HG02884 (cell line): Measurements from ENCODE around the gene HIVEP1.
"Not testable (repeated sequence)": the region's sequence is repeated elsewhere in the genome, so short reads cannot be mapped to it uniquely, and the experiment has no call there.

ENCODE experiments used
- ATAC-seq: cut with Tn5 transposase; IDR thresholded peaks from one replicate; pipeline ENCODE4 v1.9.1; 2021; ENCODE audit warnings: mild to moderate bottlenecking, moderate library complexity; ENCODE audit not compliant: unreplicated experiment

The HIVEP1 gene

DNA sequence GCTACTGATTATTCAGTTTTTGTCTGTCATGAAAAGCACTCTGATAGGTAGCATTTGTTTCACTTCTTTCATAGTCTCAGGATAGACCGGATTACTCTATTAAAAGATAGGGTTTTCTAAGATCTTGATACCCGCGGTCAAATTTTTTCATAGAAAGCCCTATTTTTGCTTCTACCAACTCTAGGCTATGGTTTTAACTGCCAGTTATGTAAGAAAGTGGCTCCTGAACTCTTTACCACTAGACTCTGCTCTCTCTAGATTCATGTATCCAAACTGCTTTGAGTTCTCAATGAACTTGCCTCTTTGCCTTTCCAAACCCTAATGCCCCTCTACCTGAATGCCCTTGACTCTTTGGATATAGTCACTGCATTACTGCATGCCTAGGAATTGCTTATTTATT is 70.3 kb downstream of the HIVEP1 start:
- no peak for ATAC-seq

GRCh38 chr6:12083302-12083701 is 71.2 kb downstream of the HIVEP1 start:
- ATAC-seq: no peak

DNA sequence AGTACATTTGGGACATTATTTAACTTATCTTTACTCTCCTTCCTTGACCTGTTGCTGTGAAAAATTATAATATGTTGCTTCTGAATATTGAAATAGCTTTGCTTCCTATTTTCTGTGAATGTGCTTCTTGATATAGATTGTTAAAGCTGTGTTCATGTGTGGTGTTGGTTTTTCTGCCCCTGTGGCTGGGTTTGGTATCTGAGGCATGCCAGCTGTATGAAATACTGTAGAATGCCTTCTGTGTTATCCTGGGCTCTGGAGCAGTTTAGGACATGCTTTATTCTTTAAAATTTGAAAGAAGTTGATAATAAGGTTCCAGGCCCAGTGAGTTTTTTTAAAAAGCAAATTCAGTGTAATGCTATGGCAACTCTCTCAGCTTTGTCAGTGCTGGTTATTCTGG is 71.7 kb downstream of the HIVEP1 start:
- no peak for ATAC-seq

DNA sequence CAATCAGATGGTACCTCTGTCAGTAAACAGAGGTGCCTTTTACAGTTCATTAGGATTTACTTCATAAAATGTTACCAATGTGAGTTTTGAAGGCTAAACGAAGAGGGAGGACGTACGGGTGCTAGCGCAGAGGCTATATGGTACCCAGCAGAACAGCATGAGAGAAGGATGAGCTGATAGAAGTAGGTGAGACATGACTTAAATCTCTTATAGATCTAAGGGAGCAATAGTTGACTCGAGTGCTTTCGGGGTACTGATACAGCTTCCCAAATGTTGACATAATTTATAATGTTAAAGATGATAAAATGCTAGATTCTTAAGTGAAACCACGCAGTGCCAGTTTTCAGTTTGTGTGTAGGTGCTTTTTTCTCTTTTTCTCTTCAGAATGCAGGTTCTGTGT is 72.6 kb downstream of the HIVEP1 start:
- ATAC-seq: no peak

GRCh38 chr6:12088531-12088930 is 76.4 kb downstream of the HIVEP1 start:
- no peak for ATAC-seq

GRCh38 chr6:12090714-12091113 is 78.6 kb downstream of the HIVEP1 start:
- no peak for ATAC-seq

DNA sequence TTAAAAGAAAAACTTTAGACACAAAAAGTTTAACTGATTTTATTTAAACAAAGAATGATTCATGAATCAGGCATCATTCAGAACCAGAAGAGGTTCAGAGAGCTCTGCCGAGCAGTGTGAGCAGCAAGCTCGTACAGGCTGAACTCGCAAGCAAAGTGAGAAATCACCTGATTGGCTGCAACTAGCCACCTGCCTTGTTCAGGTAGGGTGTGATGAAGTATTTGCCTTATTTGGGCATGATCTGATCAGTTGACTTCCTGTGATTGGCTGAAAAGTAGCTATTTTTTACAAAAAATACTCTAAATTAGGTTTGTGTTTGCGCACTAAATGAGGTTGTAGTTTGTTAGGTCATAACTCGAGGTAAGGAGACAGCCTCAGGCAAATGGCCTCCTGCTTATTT is 80.7 kb downstream of the HIVEP1 start:
- no peak for ATAC-seq

GRCh38 chr6:12094689-12095088 is 82.6 kb downstream of the HIVEP1 start:
- ATAC-seq: no peak

DNA sequence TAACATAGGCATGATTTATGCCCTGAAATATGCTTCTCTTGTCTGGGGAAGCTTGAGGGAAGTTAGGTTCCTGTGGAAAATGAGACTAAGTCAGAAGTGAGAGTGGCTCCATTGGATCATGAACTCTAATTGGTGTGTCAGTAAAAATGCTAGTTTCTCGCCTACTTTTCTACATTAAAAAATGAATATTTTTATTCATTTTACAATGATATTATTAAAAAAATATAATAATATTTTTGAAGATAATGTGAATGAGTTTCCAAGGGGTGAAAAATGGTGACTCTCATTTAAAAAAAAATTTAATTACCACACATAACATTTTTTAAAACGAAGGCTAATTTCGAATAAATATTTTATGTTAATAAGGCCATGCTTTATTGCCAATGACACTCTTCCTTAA is 84.2 kb downstream of the HIVEP1 start:
- ATAC-seq: no peak

DNA sequence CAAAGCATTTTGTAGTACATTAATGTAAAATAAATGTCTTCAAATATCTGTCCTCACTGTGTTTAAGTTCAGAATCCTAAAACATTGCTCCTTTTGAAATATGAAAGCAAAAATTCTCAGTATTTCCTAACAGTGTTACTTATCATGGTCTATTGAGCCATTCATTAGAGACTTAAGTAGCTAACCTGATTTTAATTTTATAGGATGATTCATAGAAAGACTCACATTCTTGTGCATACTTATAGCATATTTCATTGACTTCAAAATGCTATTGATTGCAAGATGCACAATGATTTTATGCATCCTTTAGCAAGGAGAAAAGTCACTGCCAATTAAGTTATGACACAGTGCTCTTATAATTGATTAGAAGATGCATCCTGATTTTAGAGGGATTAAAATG is 85.7 kb downstream of the HIVEP1 start:
- no peak for ATAC-seq

GRCh38 chr6:12099623-12100338 is 87.7 kb downstream of the HIVEP1 start:
- no peak for ATAC-seq

DNA sequence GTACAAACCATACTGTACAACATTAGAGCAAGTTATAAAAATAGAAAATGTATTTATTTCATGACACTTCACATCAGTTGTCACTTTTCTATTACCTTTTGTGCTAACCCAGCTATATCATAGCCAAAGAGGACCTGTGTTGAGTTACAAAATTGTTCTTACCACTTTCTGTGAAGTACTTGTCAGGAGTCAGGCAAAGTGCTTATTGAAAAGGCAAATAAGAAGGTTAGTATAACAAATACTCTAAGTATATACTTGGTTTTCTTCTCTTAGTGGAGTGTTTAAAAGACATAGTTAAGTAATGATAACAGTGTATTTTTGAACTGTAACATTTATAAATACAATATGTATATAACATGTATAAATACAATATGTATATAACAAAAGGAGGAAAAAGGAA is 88.9 kb downstream of the HIVEP1 start:
- no peak for ATAC-seq

DNA sequence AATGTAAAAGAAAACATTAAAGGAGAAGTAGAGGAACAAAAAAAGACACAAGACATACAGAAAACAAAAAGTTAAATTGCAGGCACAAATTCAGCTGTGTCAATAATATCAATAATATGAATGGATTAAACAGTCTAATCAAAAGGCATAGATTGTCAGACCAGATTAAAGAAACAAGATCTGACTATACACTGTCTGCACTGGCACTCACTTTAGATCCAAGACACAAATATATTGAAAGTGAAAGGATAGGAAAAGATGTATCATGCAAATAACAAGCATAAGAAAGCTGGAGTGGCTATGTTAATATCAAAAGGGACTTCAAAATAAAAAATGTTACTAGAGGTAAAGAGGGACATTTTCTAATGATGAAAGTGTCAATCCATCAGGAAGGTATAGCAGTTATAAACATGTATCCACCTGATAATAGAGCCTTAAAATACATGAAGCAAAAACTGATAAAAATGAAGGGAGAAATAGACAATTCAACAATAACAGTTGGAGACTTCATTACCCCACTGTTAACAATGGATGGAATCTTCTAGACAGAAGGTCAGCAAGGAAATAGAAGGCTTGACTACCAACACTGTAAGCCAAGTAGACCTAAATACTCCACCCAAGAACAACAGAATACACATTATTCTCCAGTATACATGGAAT is 89.7 kb downstream of the HIVEP1 start:
- ATAC-seq: no peak

DNA sequence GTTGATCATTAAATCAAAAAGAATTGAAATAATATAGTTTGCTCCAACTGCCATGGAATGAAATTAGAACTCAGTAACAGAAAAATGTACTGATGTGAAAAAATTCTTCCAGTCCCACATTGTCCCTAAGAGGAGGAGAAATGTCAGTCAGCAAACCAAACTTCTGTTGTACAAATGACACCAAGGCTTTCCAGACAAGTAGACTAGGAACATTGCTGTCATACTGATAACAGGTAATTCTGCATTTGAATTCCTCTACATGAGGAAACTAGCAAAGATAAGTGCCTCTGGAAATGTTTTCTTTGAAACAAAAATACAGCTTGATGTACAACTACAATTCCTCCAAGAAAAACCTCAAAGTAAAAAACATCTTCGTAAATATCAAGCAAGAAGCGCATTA is 90.2 kb downstream of the HIVEP1 start:
- no peak for ATAC-seq

DNA sequence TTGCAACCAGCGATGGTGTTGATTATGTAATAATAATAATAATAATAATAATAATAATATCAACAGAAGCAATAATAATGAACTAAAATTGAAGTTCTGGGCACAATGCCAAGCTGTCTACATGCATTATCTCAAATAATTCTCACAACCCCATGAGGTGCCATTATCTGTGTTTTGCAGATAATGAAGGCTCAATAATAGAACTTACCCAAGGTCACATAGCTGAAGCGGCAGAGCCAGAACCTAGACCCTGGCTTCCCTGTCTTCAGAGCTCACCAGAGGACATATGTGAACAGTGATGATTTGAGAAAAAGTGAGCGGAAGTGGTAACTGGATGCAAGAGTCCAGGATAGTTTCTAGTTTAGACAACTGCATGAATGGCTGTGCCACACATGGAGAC is 91.0 kb downstream of the HIVEP1 start:
- no peak for ATAC-seq

DNA sequence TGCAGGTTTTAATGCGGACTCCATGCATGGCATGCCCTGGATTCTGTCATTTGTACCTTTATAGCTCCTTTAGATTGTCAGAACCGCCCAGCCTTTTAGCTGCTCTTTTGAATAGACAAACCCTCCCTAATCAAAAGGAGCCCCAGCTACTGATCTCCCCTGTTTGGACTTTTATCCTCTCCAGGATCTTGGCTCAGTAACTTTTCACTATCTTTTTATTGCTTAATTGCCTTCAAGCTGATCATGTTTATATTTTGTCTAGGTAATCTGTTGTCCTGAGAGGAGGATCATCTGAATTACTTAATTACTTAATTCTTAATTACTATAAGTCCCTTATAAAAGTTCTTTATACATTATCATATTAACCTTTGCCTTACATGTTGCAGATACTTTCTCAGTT is 93.2 kb downstream of the HIVEP1 start:
- ATAC-seq: no peak

DNA sequence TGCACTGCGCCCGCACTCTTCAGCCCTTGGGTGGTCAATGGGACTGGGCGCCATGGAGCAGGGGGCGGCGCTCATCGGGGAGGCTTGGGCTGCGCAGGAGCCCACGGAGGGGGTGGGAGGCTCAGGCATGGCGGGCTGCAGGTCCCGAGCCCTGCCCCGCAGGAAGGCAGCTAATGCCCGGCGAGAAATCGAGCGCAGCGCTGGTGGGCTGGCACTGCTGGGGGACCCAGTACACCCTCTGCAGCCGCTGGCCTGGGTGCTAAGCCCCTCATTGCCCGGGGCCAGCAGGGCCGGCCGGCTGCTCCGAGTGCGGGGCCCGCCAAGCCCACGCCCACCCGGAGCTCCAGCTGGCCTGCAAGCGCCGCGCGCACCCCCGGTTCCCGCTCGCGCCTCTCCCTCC is 96.3 kb downstream of the HIVEP1 start:
- ATAC-seq: not testable (repeated sequence)

DNA sequence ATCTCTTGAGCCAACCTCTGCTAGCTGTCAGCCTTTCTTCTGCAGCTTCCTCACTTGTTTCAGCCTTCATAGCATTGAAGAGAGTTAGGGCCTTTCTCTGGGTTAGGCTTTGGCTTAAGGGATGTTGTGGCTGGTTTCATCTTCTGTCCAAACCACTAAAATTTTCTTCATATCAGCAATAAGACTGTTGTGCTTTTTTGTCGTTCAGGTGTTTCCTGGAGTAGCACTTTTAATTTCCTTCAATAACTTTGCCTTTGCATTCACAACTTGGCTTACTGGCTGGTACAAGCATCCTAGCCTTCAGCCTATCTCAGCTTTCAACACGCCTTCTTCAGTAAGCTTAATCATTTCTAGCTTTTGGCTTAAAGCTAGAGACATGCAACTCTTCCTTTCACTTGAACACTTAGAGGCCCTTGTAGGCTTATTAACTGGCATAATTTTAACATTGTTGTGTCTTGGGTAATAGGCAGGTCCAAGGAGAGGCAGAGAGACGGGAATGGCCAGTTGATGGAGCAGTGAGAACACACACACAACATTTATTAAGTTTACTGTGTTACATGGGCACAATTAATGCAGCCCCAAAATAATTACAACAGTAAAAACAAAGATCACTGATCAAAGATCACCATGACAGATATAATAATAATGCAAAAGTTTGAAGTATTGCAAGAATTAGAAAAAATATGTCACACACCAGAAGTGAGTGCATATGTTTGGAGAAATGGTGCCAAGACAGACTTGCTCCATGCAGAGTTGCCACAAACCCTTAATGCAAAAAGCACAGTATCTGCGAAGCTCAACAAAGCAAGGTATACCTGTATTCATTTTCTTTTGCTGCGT is 98.6 kb downstream of the HIVEP1 start:
- no peak for ATAC-seq

GRCh38 chr6:12111363-12111670 is 99.2 kb downstream of the HIVEP1 start:
- no peak for ATAC-seq

- no peak for ATAC-seq
These were observed 100.6 kb downstream of the HIVEP1 start for GRCh38 chr6:12112540-12113189.

DNA sequence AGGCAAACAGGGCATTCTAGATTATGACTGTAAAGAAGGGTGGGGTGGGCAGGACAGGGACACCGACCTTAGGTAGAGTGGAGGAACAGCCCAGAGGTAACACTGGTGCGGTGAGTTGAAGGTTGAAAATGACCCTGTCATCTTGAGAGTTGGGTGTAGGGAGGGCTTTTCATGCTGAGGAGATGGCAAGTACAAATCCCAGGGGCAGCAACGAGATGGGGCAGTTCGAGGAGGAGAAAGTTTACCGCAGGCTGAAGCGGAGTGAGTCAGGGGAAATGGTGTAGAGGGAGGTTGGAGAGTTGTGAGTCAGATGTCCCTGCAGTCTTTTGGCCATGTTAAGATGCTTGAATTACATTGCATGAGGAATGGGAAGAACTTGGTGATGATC is 101.1 kb downstream of the HIVEP1 start:
- no peak for ATAC-seq

- no peak for ATAC-seq
These were observed 102.0 kb downstream of the HIVEP1 start for GRCh38 chr6:12114055-12114503.
